Liver (tissue), 9 donors: Measurements from ENCODE around the gene CHRM4. TPM values are rescaled to one million over a fixed set of nuclear protein-coding genes. Genes with fewer than 3 reads are reported as not detected.

Source experiments
- DNase-seq: peaks from one replicate; pipeline ENCODE4 v3.0.0-alpha.2; 2017; ENCODE audit warnings: low spot score
- H3K27ac ChIP-seq, 2 donors: one replicate each; pipeline ENCODE4 v1.7.0; 2013; ENCODE audit warnings: inconsistent platforms in 2 of 2, low read length in 2 of 2, control low read depth in 1 of 2, low read depth in 1 of 2, mild to moderate bottlenecking in 1 of 2
- H3K27me3 ChIP-seq, 4 donors: one replicate each; pipeline versions ENCODE4 v1.6.1 to v1.7.0; 2013; ENCODE audit warnings: low read length in 3 of 4, inconsistent platforms in 1 of 4, mild to moderate bottlenecking in 1 of 4, moderate library complexity in 1 of 4; ENCODE audit not compliant: control insufficient read depth in 4 of 4, insufficient read depth in 4 of 4
- H3K36me3 ChIP-seq, 4 donors: one replicate each; pipeline versions ENCODE4 v1.6.1 to v1.7.0; 2013; ENCODE audit warnings: low read length in 3 of 4, mild to moderate bottlenecking in 3 of 4, low read depth in 1 of 4, moderate library complexity in 1 of 4; ENCODE audit not compliant: control insufficient read depth in 4 of 4, insufficient read depth in 3 of 4
- H3K4me1 ChIP-seq, 4 donors: one replicate each; pipeline versions ENCODE4 v1.6.1 to v1.7.0; 2013; ENCODE audit warnings: low read length in 3 of 4, mild to moderate bottlenecking in 3 of 4, moderate library complexity in 1 of 4; ENCODE audit not compliant: control insufficient read depth in 4 of 4, insufficient read depth in 4 of 4
- H3K4me3 ChIP-seq, 3 donors: one replicate each; pipeline versions ENCODE4 v1.6.1 to v1.7.0; 2013; ENCODE audit warnings: low read length in 3 of 3, control low read depth in 1 of 3, low read depth in 1 of 3, mild to moderate bottlenecking in 1 of 3
- H3K9ac ChIP-seq, 2 donors: one replicate each; pipeline ENCODE4 v1.7.0; 2013; ENCODE audit warnings: low read length in 2 of 2, mild to moderate bottlenecking in 2 of 2, moderate library complexity in 2 of 2, control low read depth in 1 of 2, low read depth in 1 of 2
- H3K9me3 ChIP-seq, 4 donors: one replicate each; pipeline versions ENCODE4 v1.6.1 to v1.7.0; 2013; ENCODE audit warnings: low read length in 3 of 4; ENCODE audit not compliant: control insufficient read depth in 4 of 4
- FOXA1 ChIP-seq: IDR thresholded peaks from 2 replicates; pipeline ENCODE4 v1.6.1; 2016; ENCODE audit warnings: antibody characterized with exemption
- FOXA2 ChIP-seq: IDR thresholded peaks from 2 replicates; pipeline ENCODE4 v1.6.1; 2016; ENCODE audit warnings: antibody characterized with exemption
- GABPA ChIP-seq, 2 donors: IDR thresholded peaks in 1 of 2; conservative IDR thresholded peaks in 1 of 2; 2 replicates each; pipeline ENCODE4 v1.6.1; 2016; ENCODE audit warnings: antibody characterized with exemption in 2 of 2, mild to moderate bottlenecking in 1 of 2, moderate library complexity in 1 of 2
- HNF4A ChIP-seq, 2 donors: conservative IDR thresholded peaks; 2 replicates each; pipeline ENCODE4 v1.6.1; 2016; ENCODE audit warnings: antibody characterized with exemption in 2 of 2, mild to moderate bottlenecking in 2 of 2
- MAX ChIP-seq: IDR thresholded peaks from 2 replicates; pipeline ENCODE4 v1.6.1; 2016; ENCODE audit warnings: antibody characterized with exemption
- NR2F2 ChIP-seq: IDR thresholded peaks from 2 replicates; pipeline ENCODE4 v1.6.1; 2016; ENCODE audit warnings: antibody characterized with exemption
- RAD21 ChIP-seq, 2 donors: IDR thresholded peaks; 2 replicates each; pipeline ENCODE4 v1.6.1; 2016; ENCODE audit warnings: antibody characterized with exemption in 2 of 2, mild to moderate bottlenecking in 2 of 2
- RXRA ChIP-seq, 2 donors: IDR thresholded peaks; 2 replicates each; pipeline ENCODE4 v1.6.1; 2017 to 2018; ENCODE audit warnings: antibody characterized with exemption in 2 of 2, mild to moderate bottlenecking in 1 of 2
- SP1 ChIP-seq: IDR thresholded peaks from 2 replicates; pipeline ENCODE4 v1.6.1; 2018; ENCODE audit warnings: antibody characterized with exemption, mild to moderate bottlenecking
- TAF1 ChIP-seq: conservative IDR thresholded peaks from 2 replicates; pipeline ENCODE4 v1.6.1; 2016; ENCODE audit warnings: antibody characterized with exemption, mild to moderate bottlenecking
- YY1 ChIP-seq: IDR thresholded peaks from 2 replicates; pipeline ENCODE4 v1.6.1; 2016; ENCODE audit warnings: antibody characterized with exemption, mild to moderate bottlenecking
- WGBS: extraction: QIAGEN DNeasy Blood & Tissue Kit; methylation state at CpG from one replicate; pipeline ENCODE4 v1.1.7; 2013; 5-methylcytosine and 5-hydroxymethylcytosine counted together
- polyA plus RNA-seq, 2 donors: library from polyadenylated mRNA; stranded (reverse) in 1 of 2; unstranded in 1 of 2; fragments of 200-250 nt in 1 of 2; fragments of >200 nt in 1 of 2; fragmentation: Nextera tagmentation in 1 of 2; extraction: Ambion mirVana in 1 of 2; gene quantifications; one replicate each; pipeline versions ENCODE4 v1.2.1 to v1.2.3, GENCODE V29; 2013 to 2015
- total RNA-seq, 2 donors: library from RNA; depleted of rRNA; stranded (reverse); fragments of >200 nt; gene quantifications; one replicate each; pipeline ENCODE4 v1.2.3, GENCODE V29; 2014
- TF ChIP-seq, protein P1 (sequence below): IDR thresholded peaks from 2 replicates; pipeline ENCODE4 v1.6.1; 2016; ENCODE audit warnings: antibody characterized with exemption, mild to moderate bottlenecking
- donor health status: healthy.
- donor health status: healthy.
- donor health status: healthy.
- donor health status: healthy.
- donor health status: healthy.

CHRM4 gene
- total and polyA plus RNA-seq, 4 donors: 0.08 to 0.09 TPM; not detected in 2

DNA sequence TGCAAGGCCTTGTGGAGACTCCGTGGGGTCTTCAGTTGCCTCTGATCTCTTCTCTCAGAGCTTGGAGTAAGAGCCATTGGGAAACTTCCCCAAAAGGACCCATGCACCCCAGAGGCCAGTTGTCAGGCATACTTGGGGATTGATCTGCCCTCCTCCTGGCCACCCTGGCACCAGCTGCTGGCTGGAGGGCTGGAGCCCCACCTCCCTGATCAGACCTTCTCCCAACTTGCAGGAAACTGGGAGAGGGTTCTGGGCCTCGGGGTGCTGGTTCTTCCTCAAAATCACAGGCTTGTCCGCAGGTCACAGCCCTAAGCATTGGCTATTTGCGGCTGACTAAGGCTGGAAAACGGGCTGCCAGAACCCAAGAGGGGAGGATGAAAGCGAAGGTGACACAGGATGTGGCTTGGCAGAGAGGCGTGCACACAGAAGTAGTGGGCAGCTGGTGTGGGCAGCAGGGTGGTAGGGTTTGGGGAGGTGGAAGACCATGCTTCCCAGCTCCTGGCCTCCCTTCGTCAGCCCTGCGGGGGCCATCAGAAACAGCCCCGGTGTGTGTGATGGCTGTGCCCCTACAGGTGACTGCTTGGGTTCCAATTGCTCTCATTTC, 45.6 kb downstream of the CHRM4 start:
- DNase-seq: no peak
- 72% methylated on average over 10 of the region's 10 CpGs for WGBS
- H3K36me3 ChIP-seq: no peaks in the 10 kb centered on the region
- H3K27ac ChIP-seq: peak overlapping the region in 1 of 2 donors; percentile 68
- TF ChIP-seq HNF4A (conservative IDR thresholded peaks at IDR 0.05): no peak
- TF ChIP-seq FOXA2: no peak
- TF ChIP-seq GABPA (IDR thresholded peaks at IDR 0.05 in 1 of 2, conservative IDR thresholded peaks at IDR 0.05 in 1 of 2): no peak
- TF ChIP-seq, protein P1, sequence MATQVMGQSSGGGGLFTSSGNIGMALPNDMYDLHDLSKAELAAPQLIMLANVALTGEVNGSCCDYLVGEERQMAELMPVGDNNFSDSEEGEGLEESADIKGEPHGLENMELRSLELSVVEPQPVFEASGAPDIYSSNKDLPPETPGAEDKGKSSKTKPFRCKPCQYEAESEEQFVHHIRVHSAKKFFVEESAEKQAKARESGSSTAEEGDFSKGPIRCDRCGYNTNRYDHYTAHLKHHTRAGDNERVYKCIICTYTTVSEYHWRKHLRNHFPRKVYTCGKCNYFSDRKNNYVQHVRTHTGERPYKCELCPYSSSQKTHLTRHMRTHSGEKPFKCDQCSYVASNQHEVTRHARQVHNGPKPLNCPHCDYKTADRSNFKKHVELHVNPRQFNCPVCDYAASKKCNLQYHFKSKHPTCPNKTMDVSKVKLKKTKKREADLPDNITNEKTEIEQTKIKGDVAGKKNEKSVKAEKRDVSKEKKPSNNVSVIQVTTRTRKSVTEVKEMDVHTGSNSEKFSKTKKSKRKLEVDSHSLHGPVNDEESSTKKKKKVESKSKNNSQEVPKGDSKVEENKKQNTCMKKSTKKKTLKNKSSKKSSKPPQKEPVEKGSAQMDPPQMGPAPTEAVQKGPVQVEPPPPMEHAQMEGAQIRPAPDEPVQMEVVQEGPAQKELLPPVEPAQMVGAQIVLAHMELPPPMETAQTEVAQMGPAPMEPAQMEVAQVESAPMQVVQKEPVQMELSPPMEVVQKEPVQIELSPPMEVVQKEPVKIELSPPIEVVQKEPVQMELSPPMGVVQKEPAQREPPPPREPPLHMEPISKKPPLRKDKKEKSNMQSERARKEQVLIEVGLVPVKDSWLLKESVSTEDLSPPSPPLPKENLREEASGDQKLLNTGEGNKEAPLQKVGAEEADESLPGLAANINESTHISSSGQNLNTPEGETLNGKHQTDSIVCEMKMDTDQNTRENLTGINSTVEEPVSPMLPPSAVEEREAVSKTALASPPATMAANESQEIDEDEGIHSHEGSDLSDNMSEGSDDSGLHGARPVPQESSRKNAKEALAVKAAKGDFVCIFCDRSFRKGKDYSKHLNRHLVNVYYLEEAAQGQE: no peak
- TF ChIP-seq TAF1: no peak
- no peak for TF ChIP-seq MAX
- no peak for TF ChIP-seq RAD21 (IDR thresholded peaks at IDR 0.05)
- peak overlapping the region in 1 of 2 donors; percentile 32 for H3K9ac ChIP-seq
- H3K4me3 ChIP-seq: peak overlapping the region in 2 of 3 donors; percentile 7 to 28
- H3K9me3 ChIP-seq: no peaks in the 10 kb centered on the region
- no peaks in the 10 kb centered on the region for H3K27me3 ChIP-seq
- H3K4me1 ChIP-seq: peaks cover 0 to 30% (median 20%) of the 10 kb centered on the region in 4 donors

GRCh38 chr11:46345131-46345597, 46.4 kb downstream of the CHRM4 start:
- Histone ChIP-seq H3K36me3 (no peaks in the 10 kb centered on the region), H3K27me3 (no peaks in the 10 kb centered on the region), H3K9ac (peak overlapping the region in 1 of 2 donors; percentile 32), H3K4me3 (peak overlapping the region in 2 of 3 donors; percentile 7 to 28), H3K9me3 (no peaks in the 10 kb centered on the region), H3K4me1 (peaks cover 0 to 25% (median 20%) of the 10 kb centered on the region in 4 donors), H3K27ac (peak overlapping the region; percentile 39 to 68)
- WGBS: 58% methylated on average over 20 of the region's 20 CpGs
- DNase-seq: no peak
- no peak for TF ChIP-seq MAX
- peak; percentile 34 for TF ChIP-seq NR2F2
- no peak for TF ChIP-seq FOXA1
- no peak for TF ChIP-seq SP1
- no peak for TF ChIP-seq RAD21 (IDR thresholded peaks at IDR 0.05)
- TF ChIP-seq RXRA (IDR thresholded peaks at IDR 0.05): no peak
- peak; percentile 35 for TF ChIP-seq YY1

GRCh38 chr11:46343520-46343919, 48.1 kb downstream of the CHRM4 start:
- H3K36me3 ChIP-seq: no peaks in the 10 kb centered on the region
- 73% methylated on average over 3 of the region's 3 CpGs for WGBS
- H3K9me3 ChIP-seq: no peaks in the 10 kb centered on the region
- H3K27ac ChIP-seq: no peak overlapping the region
- H3K4me1 ChIP-seq: peaks cover 0 to 18% (median 8%) of the 10 kb centered on the region in 4 donors
- no peak overlapping the region for H3K4me3 ChIP-seq
- H3K27me3 ChIP-seq: no peaks in the 10 kb centered on the region
- TF ChIP-seq YY1: no peak
- no peak for DNase-seq
- no peak overlapping the region for H3K9ac ChIP-seq
